Prostate gland (tissue), 2 donors: Measurements from ENCODE around the gene B4GALNT3.

Experiments used
- CTCF ChIP-seq, 4 experiments: fragments of 200-600 bp in 2 of 4; fragments of 450-650 bp in 2 of 4; sonication (generic) in 2 of 4; IDR thresholded peaks; 1 replicate in 3 of 4; 2 replicates in 1 of 4; pipeline ENCODE4 v1.5.1; 2016 to 2019; ENCODE audit warnings: antibody characterized with exemption in 4 of 4, mild to moderate bottlenecking in 2 of 4, moderate library complexity in 2 of 4
- POLR2A ChIP-seq: fragments of 450-650 bp; IDR thresholded peaks from one replicate; pipeline ENCODE4 v1.6.1; 2016; ENCODE audit warnings: antibody characterized with exemption, mild to moderate bottlenecking
- POLR2AphosphoS5 ChIP-seq: sonication (generic); formaldehyde crosslinking; IDR thresholded peaks from one replicate; pipeline ENCODE4 v1.6.1; 2017; ENCODE audit warnings: antibody characterized with exemption

- no peak for TF ChIP-seq CTCF (IDR thresholded peaks at IDR 0.05)
- TF ChIP-seq POLR2A, result no peak
- TF ChIP-seq POLR2AphosphoS5, result no peak
Measured at GRCh38 chr12:574475-575128, 114.9 kb downstream of the B4GALNT3 start.
